Measurements from ENCODE around the gene TALDO1. TPM values are rescaled to one million over a fixed set of nuclear protein-coding genes. Genes with fewer than 3 reads are reported as not detected.
A peak's percentile ranks its signal among the peaks of the same experiment; 100 is the strongest.

The TALDO1 gene
- total and polyA plus RNA-seq, 10 of the 15 experiments (the other 5 are each of a cell fraction or from before 2014, with no cell fraction given): 121 to 302 (median 182) TPM

- no peak for TF ChIP-seq NFYB (IDR thresholded peaks at IDR 0.05; ENCODE audit: insufficient read depth, low read depth, low read length)
- no peak for TF ChIP-seq RB1 (IDR thresholded peaks at IDR 0.05; ENCODE audit: borderline replicate concordance)
- TF ChIP-seq RCOR1 (conservative IDR thresholded peaks at IDR 0.05; ENCODE audit: low read depth, low read length): no peak
- no peak for TF ChIP-seq POLR2A (IDR thresholded peaks at IDR 0.05; ENCODE audit: low read depth, low read length)
- no peak for TF ChIP-seq RELA (IDR thresholded peaks at IDR 0.05; ENCODE audit: borderline replicate concordance, partially characterized antibody)
- no peak for TF ChIP-seq ZBTB33 (IDR thresholded peaks at IDR 0.05)
- no peak for TF ChIP-seq MTA3 (IDR thresholded peaks at IDR 0.05; ENCODE audit: borderline replicate concordance, low read length)
- no peak for TF ChIP-seq SKIL (IDR thresholded peaks at IDR 0.05; ENCODE audit: low read depth, poor library complexity, severe bottlenecking)
- no peak for TF ChIP-seq RFX5 (IDR thresholded peaks at IDR 0.05; ENCODE audit: low read depth, low read length)
- TF ChIP-seq BCL11A (IDR thresholded peaks at IDR 0.05; ENCODE audit: low read depth, low read length): no peak
- TF ChIP-seq POLR2AphosphoS2 (IDR thresholded peaks at IDR 0.05; ENCODE audit: low read depth, low read length): no peak
- peak in 1 of 2 experiments; percentile 28; a peak in 1 of 4 replicates for TF ChIP-seq BHLHE40 (IDR thresholded peaks at IDR 0.05; ENCODE audit: borderline replicate concordance in 1 of 2, low read depth in 2 of 2, low read length in 1 of 2)
- TF ChIP-seq, protein P1, sequence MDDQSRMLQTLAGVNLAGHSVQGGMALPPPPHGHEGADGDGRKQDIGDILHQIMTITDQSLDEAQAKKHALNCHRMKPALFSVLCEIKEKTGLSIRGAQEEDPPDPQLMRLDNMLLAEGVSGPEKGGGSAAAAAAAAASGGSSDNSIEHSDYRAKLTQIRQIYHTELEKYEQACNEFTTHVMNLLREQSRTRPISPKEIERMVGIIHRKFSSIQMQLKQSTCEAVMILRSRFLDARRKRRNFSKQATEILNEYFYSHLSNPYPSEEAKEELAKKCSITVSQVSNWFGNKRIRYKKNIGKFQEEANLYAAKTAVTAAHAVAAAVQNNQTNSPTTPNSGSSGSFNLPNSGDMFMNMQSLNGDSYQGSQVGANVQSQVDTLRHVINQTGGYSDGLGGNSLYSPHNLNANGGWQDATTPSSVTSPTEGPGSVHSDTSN (IDR thresholded peaks at IDR 0.05; ENCODE audit: insufficient replicate concordance, low read depth, low read length): peak; percentile 48
- TF ChIP-seq, protein P2, sequence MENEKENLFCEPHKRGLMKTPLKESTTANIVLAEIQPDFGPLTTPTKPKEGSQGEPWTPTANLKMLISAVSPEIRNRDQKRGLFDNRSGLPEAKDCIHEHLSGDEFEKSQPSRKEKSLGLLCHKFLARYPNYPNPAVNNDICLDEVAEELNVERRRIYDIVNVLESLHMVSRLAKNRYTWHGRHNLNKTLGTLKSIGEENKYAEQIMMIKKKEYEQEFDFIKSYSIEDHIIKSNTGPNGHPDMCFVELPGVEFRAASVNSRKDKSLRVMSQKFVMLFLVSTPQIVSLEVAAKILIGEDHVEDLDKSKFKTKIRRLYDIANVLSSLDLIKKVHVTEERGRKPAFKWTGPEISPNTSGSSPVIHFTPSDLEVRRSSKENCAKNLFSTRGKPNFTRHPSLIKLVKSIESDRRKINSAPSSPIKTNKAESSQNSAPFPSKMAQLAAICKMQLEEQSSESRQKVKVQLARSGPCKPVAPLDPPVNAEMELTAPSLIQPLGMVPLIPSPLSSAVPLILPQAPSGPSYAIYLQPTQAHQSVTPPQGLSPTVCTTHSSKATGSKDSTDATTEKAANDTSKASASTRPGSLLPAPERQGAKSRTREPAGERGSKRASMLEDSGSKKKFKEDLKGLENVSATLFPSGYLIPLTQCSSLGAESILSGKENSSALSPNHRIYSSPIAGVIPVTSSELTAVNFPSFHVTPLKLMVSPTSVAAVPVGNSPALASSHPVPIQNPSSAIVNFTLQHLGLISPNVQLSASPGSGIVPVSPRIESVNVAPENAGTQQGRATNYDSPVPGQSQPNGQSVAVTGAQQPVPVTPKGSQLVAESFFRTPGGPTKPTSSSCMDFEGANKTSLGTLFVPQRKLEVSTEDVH (IDR thresholded peaks at IDR 0.05; ENCODE audit: low read depth, partially characterized antibody): no peak
These were observed 26.5 kb upstream of the TALDO1 start (continued) for GRCh38 chr11:720642-721246.

Measured in GM12878 (cell line).